Measurements from ENCODE around the gene ATP2A2.
"Not testable (repeated sequence)": the region's sequence is repeated elsewhere in the genome, so short reads cannot be mapped to it uniquely, and the experiment has no call there.

Gene ATP2A2

GRCh38 chr12:110280779-110281548 is at the start of gene ATP2A2:
ATP2A2 (plus strand) TSS chr12:110281247; CDS start chr12:110281790, 543 bp downstream.
- DNase-seq (ENCODE audit: low spot score): peak; percentile 94

- DNase-seq (ENCODE audit: low spot score): peak; percentile 33
Observed at GRCh38 chr12:110233212-110233903, 47.7 kb upstream of the ATP2A2 start.

- no peak for DNase-seq (ENCODE audit: low spot score)
Observed at GRCh38 chr12:110234331-110234751, 46.7 kb upstream of the ATP2A2 start.

GRCh38 chr12:110234755-110235154 is 46.3 kb upstream of the ATP2A2 start:
- DNase-seq (ENCODE audit: low spot score): no peak

- no peak for DNase-seq (ENCODE audit: low spot score)
Observed at GRCh38 chr12:110235383-110235782, 45.7 kb upstream of the ATP2A2 start.

GRCh38 chr12:110243227-110243626 is 37.8 kb upstream of the ATP2A2 start:
- no peak for DNase-seq (ENCODE audit: low spot score)

GRCh38 chr12:110244372-110244771 is 36.7 kb upstream of the ATP2A2 start:
- no peak for DNase-seq (ENCODE audit: low spot score)

- no peak for DNase-seq (ENCODE audit: low spot score)
Observed at GRCh38 chr12:110244829-110245228, 36.2 kb upstream of the ATP2A2 start.

- no peak for DNase-seq (ENCODE audit: low spot score)
Observed at GRCh38 chr12:110245369-110245772, 35.7 kb upstream of the ATP2A2 start.

GRCh38 chr12:110246636-110247339 is 34.3 kb upstream of the ATP2A2 start:
- DNase-seq (ENCODE audit: low spot score): no peak

- DNase-seq (ENCODE audit: low spot score): peak; percentile 95
Observed at GRCh38 chr12:110247340-110248095, 33.5 kb upstream of the ATP2A2 start.

GRCh38 chr12:110248096-110248447 is 33.0 kb upstream of the ATP2A2 start:
- DNase-seq (ENCODE audit: low spot score): peak; percentile 79

- no peak for DNase-seq (ENCODE audit: low spot score)
Observed at GRCh38 chr12:110249105-110249504, 31.9 kb upstream of the ATP2A2 start.

GRCh38 chr12:110249716-110250225 is 31.3 kb upstream of the ATP2A2 start:
- DNase-seq (ENCODE audit: low spot score): peak; percentile 94

GRCh38 chr12:110251381-110251780 is 29.7 kb upstream of the ATP2A2 start:
- DNase-seq (ENCODE audit: low spot score): no peak

- DNase-seq (ENCODE audit: low spot score): no peak
Observed at GRCh38 chr12:110252716-110253115, 28.3 kb upstream of the ATP2A2 start.

- no peak for DNase-seq (ENCODE audit: low spot score)
Observed at GRCh38 chr12:110253176-110253575, 27.9 kb upstream of the ATP2A2 start.

GRCh38 chr12:110254971-110255540 is 26.0 kb upstream of the ATP2A2 start:
- no peak for DNase-seq (ENCODE audit: low spot score)

GRCh38 chr12:110255890-110256456 is 25.1 kb upstream of the ATP2A2 start:
- not testable (repeated sequence) for DNase-seq (ENCODE audit: low spot score)

- DNase-seq (ENCODE audit: low spot score): no peak
Observed at GRCh38 chr12:110256780-110257431, 24.1 kb upstream of the ATP2A2 start.

- no peak for DNase-seq (ENCODE audit: low spot score)
Observed at GRCh38 chr12:110258466-110258865, 22.6 kb upstream of the ATP2A2 start.

Measured in kidney tubule cell (primary cell).